ENCODE data around the gene IL33.

- TF ChIP-seq CTCF (IDR thresholded peaks at IDR 0.05) (no peak), POLR2A (IDR thresholded peaks at IDR 0.05) (no peak), EP300 (IDR thresholded peaks at IDR 0.05) (no peak)
Observed at GRCh38 chr9:6187272-6187671, 28.3 kb upstream of the IL33 start.

All from tibial nerve (tissue), 4 donors.